ENCODE measurements around the gene SCNN1A. TPM values are rescaled to one million over a fixed set of nuclear protein-coding genes. Genes with fewer than 3 reads are reported as not detected.

Gene SCNN1A
- total and polyA plus RNA-seq, 2 of the 13 experiments (the other 11 are each of a cell fraction or from before 2014, with no cell fraction given): 1.5 to 14.6 TPM

- TF ChIP-seq PRDM15 (CRISPR knock-in tag; IDR thresholded peaks at IDR 0.05): peak; percentile 55; the same call in 1 of the 2 replicates
- TF ChIP-seq PRPF4 (IDR thresholded peaks at IDR 0.05; ENCODE audit: low read depth, low read length, poor library complexity, severe bottlenecking): no peak
- TF ChIP-seq ZNF629 (CRISPR knock-in tag; conservative IDR thresholded peaks at IDR 0.05): no peak
- TF ChIP-seq MTA3 (CRISPR knock-in tag; IDR thresholded peaks at IDR 0.05): no peak
- TF ChIP-seq RCOR2 (CRISPR knock-in tag; IDR thresholded peaks at IDR 0.05): peak; percentile 25; the same call in 1 of the 2 replicates
- TF ChIP-seq SMARCC2 (IDR thresholded peaks at IDR 0.05): no peak
- TF ChIP-seq ATF4 (CRISPR knock-in tag; IDR thresholded peaks at IDR 0.05): no peak
- no peak for TF ChIP-seq BCLAF1 (IDR thresholded peaks at IDR 0.05)
- TF ChIP-seq NR1H2 (CRISPR knock-in tag; IDR thresholded peaks at IDR 0.05; ENCODE audit: borderline replicate concordance, low read depth): no peak
- TF ChIP-seq HNRNPLL (IDR thresholded peaks at IDR 0.05; ENCODE audit: low read depth, low read length, poor library complexity, severe bottlenecking): peak; percentile 72
- no peak for TF ChIP-seq HNRNPH1 (optimal IDR thresholded peaks at IDR 0.05; ENCODE audit: low read depth, low read length)
- no peak; the same call in 1 of the 2 replicates for TF ChIP-seq ZNF598 (CRISPR knock-in tag; IDR thresholded peaks at IDR 0.05; ENCODE audit: borderline replicate concordance)
- no peak for TF ChIP-seq MAFG (CRISPR knock-in tag; IDR thresholded peaks at IDR 0.05)
- TF ChIP-seq ERF (CRISPR knock-in tag; IDR thresholded peaks at IDR 0.05): peak; percentile 48; the same call in 1 of the 2 replicates
- 0 out of 2 replicates have a peak, but pooled peaks have one; percentile 10 for TF ChIP-seq NKX3-1 (CRISPR knock-in tag; IDR thresholded peaks at IDR 0.05)
- TF ChIP-seq ZZZ3 (CRISPR knock-in tag; IDR thresholded peaks at IDR 0.05; ENCODE audit: borderline replicate concordance): no peak; the same call in 1 of the 2 replicates
- 0 out of 2 replicates have a peak, but pooled peaks have one; percentile 29 for TF ChIP-seq U2AF2 (IDR thresholded peaks at IDR 0.05; ENCODE audit: low read depth, low read length)
- no peak for TF ChIP-seq SKI (IDR thresholded peaks at IDR 0.05; ENCODE audit: partially characterized antibody)
- no peak for TF ChIP-seq PAX8 (CRISPR knock-in tag; IDR thresholded peaks at IDR 0.05; ENCODE audit: borderline replicate concordance)
- TF ChIP-seq HNF4A (CRISPR knock-in tag; IDR thresholded peaks at IDR 0.05): peak; percentile 67
- no peak for TF ChIP-seq ZBTB21 (CRISPR knock-in tag; IDR thresholded peaks at IDR 0.05)
- peak; percentile 83 for TF ChIP-seq YEATS4 (CRISPR knock-in tag; IDR thresholded peaks at IDR 0.05; ENCODE audit: borderline replicate concordance)
- no peak for TF ChIP-seq ZNF562 (CRISPR knock-in tag; IDR thresholded peaks at IDR 0.05; ENCODE audit: borderline replicate concordance)
- TF ChIP-seq ZSCAN22 (CRISPR knock-in tag; IDR thresholded peaks at IDR 0.05): no peak
These were observed 39.8 kb downstream of the SCNN1A start (continued) for GRCh38 chr12:6335451-6336078.

All from HepG2 (cell line).